ENCODE data around the gene LRRC70.

Gene LRRC70

GRCh38 chr5:62555930-62556329 is 22.7 kb upstream of the LRRC70 start:
- TF ChIP-seq POLR2AphosphoS5 (IDR thresholded peaks at IDR 0.05; ENCODE audit: low read depth) = no peak
- no peak for TF ChIP-seq SPI1 (IDR thresholded peaks at IDR 0.05; ENCODE audit: borderline replicate concordance, low read depth)
- TF ChIP-seq CTCF (IDR thresholded peaks at IDR 0.05; ENCODE audit: insufficient read depth, low read length) = no peak
- no peak for TF ChIP-seq GABPA (IDR thresholded peaks at IDR 0.05; ENCODE audit: low read depth)
- TF ChIP-seq, protein P1, sequence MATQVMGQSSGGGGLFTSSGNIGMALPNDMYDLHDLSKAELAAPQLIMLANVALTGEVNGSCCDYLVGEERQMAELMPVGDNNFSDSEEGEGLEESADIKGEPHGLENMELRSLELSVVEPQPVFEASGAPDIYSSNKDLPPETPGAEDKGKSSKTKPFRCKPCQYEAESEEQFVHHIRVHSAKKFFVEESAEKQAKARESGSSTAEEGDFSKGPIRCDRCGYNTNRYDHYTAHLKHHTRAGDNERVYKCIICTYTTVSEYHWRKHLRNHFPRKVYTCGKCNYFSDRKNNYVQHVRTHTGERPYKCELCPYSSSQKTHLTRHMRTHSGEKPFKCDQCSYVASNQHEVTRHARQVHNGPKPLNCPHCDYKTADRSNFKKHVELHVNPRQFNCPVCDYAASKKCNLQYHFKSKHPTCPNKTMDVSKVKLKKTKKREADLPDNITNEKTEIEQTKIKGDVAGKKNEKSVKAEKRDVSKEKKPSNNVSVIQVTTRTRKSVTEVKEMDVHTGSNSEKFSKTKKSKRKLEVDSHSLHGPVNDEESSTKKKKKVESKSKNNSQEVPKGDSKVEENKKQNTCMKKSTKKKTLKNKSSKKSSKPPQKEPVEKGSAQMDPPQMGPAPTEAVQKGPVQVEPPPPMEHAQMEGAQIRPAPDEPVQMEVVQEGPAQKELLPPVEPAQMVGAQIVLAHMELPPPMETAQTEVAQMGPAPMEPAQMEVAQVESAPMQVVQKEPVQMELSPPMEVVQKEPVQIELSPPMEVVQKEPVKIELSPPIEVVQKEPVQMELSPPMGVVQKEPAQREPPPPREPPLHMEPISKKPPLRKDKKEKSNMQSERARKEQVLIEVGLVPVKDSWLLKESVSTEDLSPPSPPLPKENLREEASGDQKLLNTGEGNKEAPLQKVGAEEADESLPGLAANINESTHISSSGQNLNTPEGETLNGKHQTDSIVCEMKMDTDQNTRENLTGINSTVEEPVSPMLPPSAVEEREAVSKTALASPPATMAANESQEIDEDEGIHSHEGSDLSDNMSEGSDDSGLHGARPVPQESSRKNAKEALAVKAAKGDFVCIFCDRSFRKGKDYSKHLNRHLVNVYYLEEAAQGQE (IDR thresholded peaks at IDR 0.05; ENCODE audit: insufficient replicate concordance, low read depth) = no peak
- no peaks in the 10 kb centered on the region for H3K27me3 ChIP-seq (ENCODE audit: insufficient read depth, poor library complexity, severe bottlenecking)
- no peak overlapping the region for H3K4me3 ChIP-seq (replicated peaks; ENCODE audit: insufficient read depth, low read length)
- DNase-seq (ENCODE audit: low read depth in 1 of 2, low spot score in 1 of 2) = no peak
- H3K27ac ChIP-seq (replicated peaks) = no peak overlapping the region

DNA sequence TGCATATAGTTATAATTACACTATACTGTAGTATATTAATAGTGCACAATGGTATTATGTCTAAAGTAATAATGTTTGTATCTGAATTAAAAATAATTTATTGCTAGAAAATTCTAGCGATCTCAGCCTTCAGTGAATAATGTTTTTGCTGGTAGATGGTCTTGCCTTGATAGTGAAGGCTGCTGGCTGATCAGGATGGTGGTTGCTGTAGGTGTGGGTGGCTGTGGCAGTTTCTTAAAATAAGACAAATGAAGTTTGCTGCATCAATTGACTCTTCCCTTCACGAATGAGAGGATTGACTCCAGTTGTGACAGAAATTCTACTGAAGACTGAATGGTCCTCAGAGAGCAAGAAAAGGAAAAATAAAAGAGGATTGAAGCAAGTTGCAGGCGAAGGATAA is 19.7 kb upstream of the LRRC70 start:
- Histone ChIP-seq H3K27ac (replicated peaks) (no peak overlapping the region), H3K27me3 (ENCODE audit: insufficient read depth, poor library complexity, severe bottlenecking) (no peaks in the 10 kb centered on the region), H3K4me3 (replicated peaks; ENCODE audit: insufficient read depth, low read length) (no peak overlapping the region)
- no peak for DNase-seq (ENCODE audit: low read depth in 1 of 2, low spot score in 1 of 2)
- no peak for TF ChIP-seq CTCF (IDR thresholded peaks at IDR 0.05; ENCODE audit: insufficient read depth, low read length)
- TF ChIP-seq GABPA (IDR thresholded peaks at IDR 0.05; ENCODE audit: low read depth) = no peak
- TF ChIP-seq POLR2AphosphoS5 (IDR thresholded peaks at IDR 0.05; ENCODE audit: low read depth) = no peak
- TF ChIP-seq SPI1 (IDR thresholded peaks at IDR 0.05; ENCODE audit: borderline replicate concordance, low read depth) = no peak
- TF ChIP-seq, protein P1 (IDR thresholded peaks at IDR 0.05; ENCODE audit: insufficient replicate concordance, low read depth) = no peak

GRCh38 chr5:62560786-62561185 is 17.8 kb upstream of the LRRC70 start:
- TF ChIP-seq POLR2AphosphoS5 (IDR thresholded peaks at IDR 0.05; ENCODE audit: low read depth) (no peak), GABPA (IDR thresholded peaks at IDR 0.05; ENCODE audit: low read depth) (no peak), CTCF (IDR thresholded peaks at IDR 0.05; ENCODE audit: insufficient read depth, low read length) (no peak), SPI1 (IDR thresholded peaks at IDR 0.05; ENCODE audit: borderline replicate concordance, low read depth) (no peak)
- TF ChIP-seq, protein P1 (IDR thresholded peaks at IDR 0.05; ENCODE audit: insufficient replicate concordance, low read depth) = no peak
- Histone ChIP-seq H3K27ac (replicated peaks) (no peak overlapping the region), H3K4me3 (replicated peaks; ENCODE audit: insufficient read depth, low read length) (no peak overlapping the region), H3K27me3 (ENCODE audit: insufficient read depth, poor library complexity, severe bottlenecking) (no peaks in the 10 kb centered on the region)
- no peak for DNase-seq (ENCODE audit: low read depth in 1 of 2, low spot score in 1 of 2)
